Muscle of back (tissue), 13 donors: ENCODE measurements around the gene RPL28. TPM values are rescaled to one million over a fixed set of nuclear protein-coding genes. Genes with fewer than 3 reads are reported as not detected.
A peak's percentile ranks its signal among the peaks of the same experiment; 100 is the strongest.

Experiments
- DNase-seq, 3 donors: peaks; one replicate each; pipeline versions ENCODE4 v3.0.0 to v3.0.0-alpha.2; 2013
- long read RNA-seq, 9 donors: transcript quantifications; one replicate each; lab custom pipeline, GENCODE V29; 2026
- polyA plus RNA-seq, 10 donors: library from polyadenylated mRNA; unstranded; fragments of 120-200 nt; gene quantifications; one replicate each; pipeline ENCODE4 v1.2.1, GENCODE V29; 2013; ENCODE audit not compliant: insufficient read length in 10 of 10

Gene RPL28
- 1,000 to 10,000 TPM; 1,118 to 2,122 (median 1,535) TPM for polyA plus RNA-seq
- long read RNA-seq, donor 1, full-length matches to known transcripts = 1,559 of 1,830 reads
- long read RNA-seq, donor 1, partial matches to known transcripts = 166 of 1,830 reads
- long read RNA-seq, donor 1, other reads (novel, unspliced or antisense) = 105 of 1,830 reads
- long read RNA-seq, donor 2, full-length matches to known transcripts = 1,035 of 1,211 reads
- long read RNA-seq, donor 2, partial matches to known transcripts = 130 of 1,211 reads
- long read RNA-seq, donor 2, other reads (novel, unspliced or antisense) = 46 of 1,211 reads
- long read RNA-seq, donor 3, full-length matches to known transcripts = 3 of 3 reads
- long read RNA-seq, donor 3, partial matches to known transcripts = 0 of 3 reads
- long read RNA-seq, donor 3, other reads (novel, unspliced or antisense) = 0 of 3 reads
- long read RNA-seq, donor 4, full-length matches to known transcripts = 861 of 983 reads
- long read RNA-seq, donor 4, partial matches to known transcripts = 85 of 983 reads
- long read RNA-seq, donor 4, other reads (novel, unspliced or antisense) = 37 of 983 reads
- long read RNA-seq, donor 5, full-length matches to known transcripts = 1,745 of 2,034 reads
- long read RNA-seq, donor 5, partial matches to known transcripts = 201 of 2,034 reads
- long read RNA-seq, donor 5, other reads (novel, unspliced or antisense) = 88 of 2,034 reads
- long read RNA-seq, donor 6, full-length matches to known transcripts = 1,108 of 1,304 reads
- long read RNA-seq, donor 6, partial matches to known transcripts = 136 of 1,304 reads
- long read RNA-seq, donor 6, other reads (novel, unspliced or antisense) = 60 of 1,304 reads
- long read RNA-seq, donor 7, full-length matches to known transcripts = 799 of 907 reads
- long read RNA-seq, donor 7, partial matches to known transcripts = 69 of 907 reads
- long read RNA-seq, donor 7, other reads (novel, unspliced or antisense) = 39 of 907 reads
- long read RNA-seq, donor 8, full-length matches to known transcripts = 942 of 1,090 reads
- long read RNA-seq, donor 8, partial matches to known transcripts = 107 of 1,090 reads
- long read RNA-seq, donor 8, other reads (novel, unspliced or antisense) = 41 of 1,090 reads
- long read RNA-seq, donor 9, full-length matches to known transcripts = 135 of 156 reads
- long read RNA-seq, donor 9, partial matches to known transcripts = 16 of 156 reads
- long read RNA-seq, donor 9, other reads (novel, unspliced or antisense) = 5 of 156 reads

DNA sequence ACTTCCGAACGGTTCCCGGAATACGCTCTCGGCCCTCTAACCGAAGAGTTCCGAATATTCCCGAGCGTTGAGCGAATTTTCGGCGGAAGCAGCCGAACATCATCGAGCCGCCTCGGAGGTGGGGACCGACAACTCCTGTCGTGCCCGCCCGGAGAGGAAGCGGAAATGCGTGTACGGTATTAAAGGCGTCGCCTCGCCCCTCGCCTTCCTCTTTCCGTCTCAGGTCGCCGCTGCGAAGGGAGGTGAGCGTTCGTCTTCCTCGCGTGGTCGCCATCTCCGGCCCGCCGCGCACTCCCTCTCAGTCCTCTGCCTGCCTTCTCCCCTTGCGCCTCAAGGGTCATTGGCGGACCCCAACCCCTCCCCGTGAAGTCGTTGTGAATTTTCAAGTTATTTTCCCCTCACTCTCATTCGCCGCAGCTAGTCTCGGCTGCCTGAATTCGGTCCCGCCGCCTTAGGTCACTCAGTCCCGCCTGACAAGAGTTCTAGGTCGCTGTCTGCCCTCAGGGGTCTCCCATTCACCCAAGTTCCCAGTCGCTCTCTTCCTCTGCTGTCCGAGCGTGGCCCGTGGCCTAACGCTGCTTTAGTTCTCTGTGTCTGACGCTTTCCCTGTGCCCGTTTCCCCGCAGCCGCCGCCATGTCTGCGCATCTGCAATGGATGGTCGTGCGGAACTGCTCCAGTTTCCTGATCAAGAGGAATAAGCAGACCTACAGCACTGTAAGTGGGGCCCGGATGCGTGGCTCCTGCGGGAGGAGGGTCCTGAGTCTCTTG lies at the start of gene RPL28:
Gene RPL28 (plus strand): TSS at position 209 of the 769 bp plus-strand sequence. CDS start 426 bp downstream, at position 635.
- DNase-seq = peak; percentile 99

DNA sequence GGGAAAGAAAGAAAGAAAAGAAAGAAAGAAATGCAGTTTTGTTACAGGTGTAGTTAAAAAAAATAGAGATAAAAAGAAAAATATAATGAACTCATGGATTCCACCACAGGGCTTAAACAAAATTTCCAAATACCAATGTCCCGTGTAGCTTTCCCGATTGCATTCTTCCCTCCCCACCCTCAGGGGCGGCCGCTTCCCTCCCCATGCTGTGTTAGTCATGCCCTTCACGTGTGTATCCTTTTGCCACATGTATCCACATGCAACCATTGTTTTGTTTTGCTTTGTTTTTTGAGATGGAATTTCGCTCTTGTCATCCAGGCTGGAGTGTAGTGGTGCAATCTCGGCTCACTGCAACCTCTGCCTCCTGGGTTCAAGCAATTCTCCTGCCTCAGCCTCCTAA lies 49.6 kb upstream of the RPL28 start:
- DNase-seq = no peak

DNA sequence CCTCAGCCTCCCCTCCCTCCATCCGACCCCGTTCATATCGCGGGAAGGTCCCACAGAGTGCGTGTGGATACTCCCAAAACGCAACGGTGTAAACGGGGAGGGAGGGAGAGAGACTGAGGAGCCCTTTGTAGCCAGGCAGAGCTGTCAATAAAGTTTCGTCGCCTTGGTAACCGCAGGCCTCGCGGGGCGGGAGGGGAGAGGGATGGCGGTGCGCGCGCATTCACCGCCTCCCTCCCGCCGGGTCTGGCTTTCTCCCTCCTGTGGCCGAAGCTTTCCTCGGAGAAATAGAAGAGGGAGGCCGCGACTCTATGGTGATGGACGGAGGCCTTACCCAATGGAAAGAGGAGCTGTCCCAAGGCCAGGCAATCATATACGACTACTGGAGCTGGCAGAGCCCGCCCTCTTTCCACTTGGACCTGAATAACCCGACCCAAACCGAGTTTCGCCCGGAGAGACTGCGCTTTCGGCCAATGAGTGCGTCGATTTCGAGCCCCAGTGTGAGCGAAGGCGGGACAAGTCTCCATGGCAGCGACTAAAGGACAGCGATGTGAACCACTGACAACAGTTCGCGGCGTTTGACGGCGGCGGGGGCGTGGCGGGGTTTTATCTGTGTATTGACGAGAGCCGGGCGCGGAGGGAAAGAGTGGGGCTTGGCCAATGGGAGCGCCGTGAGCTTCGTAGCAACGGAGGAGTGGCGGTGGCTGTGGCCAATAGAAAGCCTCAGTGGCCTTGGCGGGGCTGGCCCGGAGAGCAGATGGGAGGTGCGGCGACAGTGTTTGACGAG lies 46.4 kb upstream of the RPL28 start, which contains the start of gene KMT5C:
Gene KMT5C (plus strand): TSS at position 772 of the 784 bp plus-strand sequence. CDS start 2,061 bp downstream, outside the sequence.
- DNase-seq = peak; percentile 100

DNA sequence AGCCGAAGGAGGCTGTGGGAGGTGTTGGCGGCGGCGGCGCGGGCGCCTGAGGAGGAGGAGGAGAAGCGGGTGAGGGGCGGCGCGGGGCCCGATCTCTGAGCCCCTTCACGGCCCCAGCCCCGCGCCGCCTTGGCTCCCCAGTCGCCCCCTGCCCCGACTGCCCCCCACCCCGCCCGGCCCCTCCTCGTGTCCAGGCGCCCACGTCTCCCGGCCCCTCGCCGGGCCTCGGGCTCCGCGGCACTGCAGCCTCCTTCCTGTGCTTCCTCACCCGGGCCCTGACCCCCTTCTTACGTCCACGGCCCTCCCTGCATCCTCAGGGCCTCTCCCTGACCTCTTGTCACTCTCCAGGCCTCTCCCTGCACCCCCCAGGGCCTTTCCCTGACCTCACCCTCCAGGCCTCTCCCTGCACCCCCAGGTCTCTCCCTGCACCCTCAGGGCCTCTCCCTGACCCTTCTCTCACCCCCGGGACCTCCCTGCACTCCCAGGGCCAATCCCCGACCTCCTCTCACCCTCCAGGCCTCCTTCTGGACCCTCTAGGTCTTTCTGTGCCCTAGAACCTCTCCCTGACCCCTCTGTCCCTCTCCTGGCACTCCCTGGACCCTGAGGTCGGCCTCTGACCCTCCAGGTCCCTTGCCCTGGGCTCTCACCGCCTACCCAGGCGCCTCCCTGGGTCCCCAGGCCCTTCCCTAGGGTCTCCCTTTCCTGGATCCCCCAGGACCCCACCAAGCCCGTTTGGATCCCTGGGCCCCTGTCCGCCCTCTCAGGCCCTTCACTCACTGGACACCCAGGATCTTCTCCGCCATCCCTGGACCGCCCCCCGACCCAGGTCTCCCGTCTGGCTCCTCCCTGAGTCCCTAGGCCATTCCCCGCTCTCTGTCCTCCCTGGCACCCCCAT lies 45.6 kb upstream of the RPL28 start:
- DNase-seq = peak in 1 of 3 donors; percentile 56

DNA sequence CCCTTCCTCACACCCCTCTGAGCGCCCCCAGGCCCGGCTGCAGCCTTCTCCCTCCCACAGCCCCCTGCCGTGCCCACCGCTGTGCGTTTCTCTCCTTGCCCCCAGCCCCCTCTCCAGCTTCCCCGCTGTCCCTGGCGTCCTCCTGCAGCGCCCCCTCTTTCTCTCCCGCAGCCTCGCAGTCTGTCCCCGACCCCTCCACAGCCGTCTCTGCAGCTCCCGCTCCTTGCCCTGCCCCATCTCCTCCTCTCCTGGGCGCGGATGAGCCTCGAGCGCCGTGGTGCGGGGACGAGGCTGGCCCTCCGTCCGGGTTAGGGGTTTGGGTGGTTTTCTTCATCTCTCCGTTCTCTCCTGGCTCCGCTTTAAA lies 45.0 kb upstream of the RPL28 start:
- DNase-seq = peak in 1 of 3 donors; percentile 33

DNA sequence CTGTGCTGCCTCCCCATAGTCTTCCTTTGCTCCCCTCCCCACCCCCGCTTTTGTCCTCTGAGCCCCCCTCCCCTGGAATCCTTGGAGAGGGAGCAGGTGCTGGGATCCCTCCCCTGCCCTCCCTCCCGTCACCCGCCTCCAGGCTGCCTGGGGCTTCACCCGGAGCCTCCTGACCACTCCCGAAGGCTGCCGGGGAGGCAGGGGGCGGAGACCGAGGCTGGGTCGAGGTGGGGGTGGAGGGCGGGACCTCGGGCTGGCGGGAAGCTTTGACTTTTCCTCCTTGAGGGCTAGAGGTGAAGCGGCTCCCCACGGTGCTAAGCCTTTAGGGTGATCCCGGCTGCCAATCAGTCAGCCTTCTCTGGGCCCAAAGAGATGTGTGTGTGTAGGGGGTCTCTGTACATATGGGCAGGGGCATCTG lies 44.6 kb upstream of the RPL28 start:
- peak; percentile 76 to 83 (median 83) for DNase-seq

DNA sequence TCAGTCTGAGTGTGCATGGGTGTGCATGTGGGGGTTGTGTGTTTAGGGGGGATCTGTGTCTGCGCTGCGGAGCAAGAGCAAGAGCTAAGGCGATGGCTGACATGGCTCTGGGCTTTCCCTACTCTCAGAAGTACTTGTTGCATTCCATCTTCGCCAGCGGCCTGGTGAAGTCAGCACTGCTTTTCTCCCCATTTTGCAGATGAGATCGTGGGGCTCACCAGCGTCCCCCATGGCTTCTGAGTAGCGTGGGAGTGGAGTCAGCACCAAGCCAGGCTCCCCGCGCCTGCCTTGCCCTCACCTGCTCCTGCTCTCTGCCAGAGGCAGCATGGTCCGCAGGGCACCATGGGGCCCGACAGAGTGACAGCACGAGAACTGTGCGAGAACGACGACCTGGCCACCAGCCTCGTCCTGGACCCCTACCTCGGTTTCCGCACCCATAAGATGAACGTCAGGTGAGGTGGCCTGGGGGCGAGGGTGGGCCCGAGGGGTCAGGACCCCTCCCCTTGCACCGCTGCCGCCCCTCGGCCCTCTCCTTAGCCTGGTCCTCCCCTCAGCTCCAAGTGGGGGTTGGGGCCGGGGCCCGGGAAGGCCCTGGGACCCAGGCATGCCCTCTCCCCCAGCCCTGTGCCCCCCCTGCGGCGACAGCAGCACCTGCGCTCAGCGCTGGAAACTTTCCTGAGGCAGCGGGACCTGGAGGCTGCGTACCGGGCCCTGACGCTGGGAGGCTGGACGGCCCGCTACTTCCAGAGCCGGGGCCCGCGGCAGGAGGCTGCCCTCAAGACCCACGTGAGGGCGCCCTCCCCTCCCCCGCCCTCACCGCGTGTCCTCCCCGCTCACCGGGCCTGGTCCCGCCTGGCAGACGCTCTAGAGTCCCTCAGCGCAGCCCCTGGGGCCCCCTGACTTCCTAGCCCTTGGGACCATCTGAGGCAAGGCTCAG lies 43.9 kb upstream of the RPL28 start:
- no peak for DNase-seq

DNA sequence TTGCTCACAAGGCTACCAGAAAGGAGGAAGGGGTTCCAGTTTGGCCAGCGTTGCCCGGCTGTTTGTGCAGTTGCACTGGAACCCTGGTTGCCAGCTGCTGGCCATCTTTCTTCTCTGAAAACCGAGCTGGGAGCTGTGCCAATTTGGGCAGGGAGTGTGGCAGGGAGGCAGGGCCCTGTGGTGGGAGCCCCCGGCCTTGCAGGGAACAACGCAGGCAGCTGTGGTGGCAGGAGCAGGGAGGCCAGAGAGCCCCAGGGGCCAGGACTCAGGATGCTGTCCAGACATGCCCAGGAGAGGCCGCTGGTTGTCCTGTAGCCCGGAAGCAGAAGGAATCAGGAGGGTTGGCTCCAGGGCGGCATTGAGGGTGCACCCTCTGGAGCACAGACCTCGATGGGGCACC lies 41.3 kb upstream of the RPL28 start:
- DNase-seq = peak; percentile 48 to 71 (median 57)

DNA sequence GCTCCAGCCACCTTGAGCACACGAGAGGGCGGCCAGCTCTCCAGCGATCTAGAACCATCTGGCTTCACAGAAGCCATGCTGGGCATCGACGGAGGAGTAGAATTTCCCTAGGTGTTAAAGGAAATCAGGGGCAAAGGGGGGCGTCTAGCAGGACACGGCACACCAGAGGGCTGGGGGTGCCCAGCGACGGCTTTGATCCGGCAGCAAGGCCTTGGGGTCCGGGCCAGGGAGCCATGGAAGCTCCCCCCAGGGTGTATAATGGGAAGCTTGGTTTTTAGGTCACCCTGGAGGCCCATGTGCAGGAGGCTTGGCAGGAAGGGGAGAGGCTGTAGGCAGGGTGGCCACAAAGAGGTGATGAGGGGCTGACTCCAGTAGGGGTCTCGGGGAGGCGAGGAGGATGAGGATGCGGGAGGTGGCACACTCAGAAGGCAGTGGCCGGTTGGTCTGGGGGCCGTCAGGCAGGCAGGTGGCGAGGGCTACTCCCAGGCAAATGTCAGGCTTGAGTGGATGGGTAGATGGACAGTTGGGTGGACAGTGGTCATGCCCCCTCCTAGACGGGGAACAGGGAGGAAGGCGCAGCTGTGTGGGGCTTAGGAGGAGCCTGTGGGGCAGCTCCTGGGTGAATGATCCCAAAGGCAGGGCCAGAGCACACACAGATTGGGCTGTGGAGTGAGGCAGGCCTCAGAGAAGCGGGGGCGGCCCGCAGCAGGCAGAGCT lies 40.5 kb upstream of the RPL28 start:
- DNase-seq = no peak

DNA sequence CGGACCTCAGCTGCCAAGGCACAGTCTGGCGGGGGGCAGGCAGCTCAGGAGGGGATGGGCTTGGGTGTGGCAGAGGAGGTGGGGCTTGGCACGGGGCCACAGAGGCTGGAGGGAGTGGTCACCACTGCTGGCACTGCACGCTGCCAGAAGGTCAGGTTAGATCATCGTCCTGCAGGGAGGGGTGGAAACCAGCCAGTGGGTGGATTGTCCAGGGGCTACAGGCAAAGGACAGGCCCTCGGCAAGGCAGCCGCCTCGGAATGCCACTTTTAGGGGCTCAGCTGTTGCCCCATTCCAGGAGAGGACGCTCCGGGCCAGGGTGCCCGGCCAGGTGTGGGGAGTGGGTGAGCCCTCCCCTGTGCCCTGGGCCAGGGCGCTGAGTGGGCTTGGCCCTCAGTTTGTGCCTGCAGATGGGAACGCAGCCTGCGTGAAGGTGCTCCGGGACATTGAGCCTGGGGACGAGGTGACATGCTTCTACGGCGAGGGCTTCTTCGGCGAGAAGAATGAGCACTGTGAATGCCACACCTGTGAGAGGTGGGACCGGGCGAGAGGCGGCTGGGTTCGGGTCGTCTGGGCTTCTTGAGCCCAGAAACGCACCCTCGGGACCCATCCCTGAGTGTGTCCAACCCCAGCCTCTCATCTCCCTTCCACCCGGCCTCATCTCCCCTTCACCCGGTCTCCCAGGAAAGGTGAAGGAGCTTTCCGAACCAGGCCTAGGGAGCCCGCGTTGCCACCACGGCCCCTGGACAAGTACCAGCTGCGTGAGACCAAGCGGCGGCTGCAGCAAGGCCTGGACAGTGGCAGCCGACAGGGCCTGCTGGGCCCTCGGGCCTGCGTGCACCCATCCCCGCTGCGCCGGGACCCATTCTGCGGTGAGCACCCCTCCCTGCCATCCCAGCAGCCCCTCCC lies 39.7 kb upstream of the RPL28 start:
- DNase-seq = peak; percentile 52 to 75 (median 63)

DNA sequence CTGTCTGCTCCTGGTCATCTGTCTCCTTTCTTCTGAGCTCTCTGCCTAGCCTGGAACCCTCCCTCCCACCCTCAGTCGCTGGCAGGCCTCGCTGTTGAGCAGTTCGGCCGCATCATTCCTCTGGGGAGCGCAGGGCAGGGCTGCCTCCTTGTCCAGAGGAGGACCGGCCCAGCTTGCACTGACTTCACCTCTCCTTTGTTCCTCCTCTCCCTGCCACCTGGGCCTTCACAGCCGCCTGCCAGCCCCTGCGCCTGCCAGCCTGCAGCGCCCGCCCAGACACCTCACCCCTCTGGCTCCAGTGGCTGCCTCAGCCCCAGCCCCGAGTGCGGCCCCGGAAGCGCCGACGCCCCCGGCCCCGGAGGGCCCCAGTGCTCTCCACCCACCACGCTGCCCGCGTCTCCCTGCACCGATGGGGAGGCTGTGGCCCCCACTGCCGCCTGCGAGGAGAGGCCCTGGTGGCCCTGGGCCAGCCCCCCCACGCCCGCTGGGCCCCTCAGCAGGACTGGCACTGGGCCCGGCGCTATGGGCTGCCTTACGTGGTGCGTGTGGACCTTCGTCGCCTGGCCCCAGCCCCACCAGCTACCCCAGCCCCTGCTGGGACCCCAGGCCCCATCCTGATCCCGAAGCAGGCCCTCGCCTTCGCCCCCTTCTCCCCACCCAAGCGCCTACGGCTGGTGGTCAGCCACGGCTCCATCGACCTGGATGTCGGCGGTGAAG lies 38.8 kb upstream of the RPL28 start:
- DNase-seq = peak in 1 of 3 donors; percentile 36

DNA sequence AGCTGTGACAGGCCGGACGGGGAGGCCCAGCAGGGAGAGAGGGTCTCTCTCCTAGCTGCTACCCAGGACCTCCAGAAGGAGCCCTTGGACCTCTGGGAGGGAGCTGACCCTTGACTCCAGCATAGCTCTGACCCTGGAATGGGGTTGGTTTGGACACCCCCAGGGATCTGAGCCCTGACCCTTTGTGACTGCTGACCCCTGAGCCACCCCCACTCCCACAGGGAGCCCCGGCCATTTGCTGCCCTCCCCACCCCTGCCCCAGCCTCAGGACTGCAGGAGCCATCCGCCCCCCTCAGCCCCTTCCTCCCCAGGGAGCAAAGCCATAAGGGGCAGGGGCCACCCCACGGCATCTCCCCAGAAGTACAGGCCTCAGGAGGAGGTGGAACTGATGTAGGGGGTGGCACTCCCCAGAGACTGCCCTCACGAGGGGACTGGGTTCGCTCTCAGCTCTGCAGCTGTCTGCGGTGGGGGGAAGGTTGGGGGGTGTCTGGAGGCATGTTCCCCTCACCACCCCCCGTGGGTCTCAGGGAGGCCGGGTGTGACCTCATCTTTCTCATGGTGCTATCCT lies 38.2 kb upstream of the RPL28 start:
- no peak for DNase-seq

DNA sequence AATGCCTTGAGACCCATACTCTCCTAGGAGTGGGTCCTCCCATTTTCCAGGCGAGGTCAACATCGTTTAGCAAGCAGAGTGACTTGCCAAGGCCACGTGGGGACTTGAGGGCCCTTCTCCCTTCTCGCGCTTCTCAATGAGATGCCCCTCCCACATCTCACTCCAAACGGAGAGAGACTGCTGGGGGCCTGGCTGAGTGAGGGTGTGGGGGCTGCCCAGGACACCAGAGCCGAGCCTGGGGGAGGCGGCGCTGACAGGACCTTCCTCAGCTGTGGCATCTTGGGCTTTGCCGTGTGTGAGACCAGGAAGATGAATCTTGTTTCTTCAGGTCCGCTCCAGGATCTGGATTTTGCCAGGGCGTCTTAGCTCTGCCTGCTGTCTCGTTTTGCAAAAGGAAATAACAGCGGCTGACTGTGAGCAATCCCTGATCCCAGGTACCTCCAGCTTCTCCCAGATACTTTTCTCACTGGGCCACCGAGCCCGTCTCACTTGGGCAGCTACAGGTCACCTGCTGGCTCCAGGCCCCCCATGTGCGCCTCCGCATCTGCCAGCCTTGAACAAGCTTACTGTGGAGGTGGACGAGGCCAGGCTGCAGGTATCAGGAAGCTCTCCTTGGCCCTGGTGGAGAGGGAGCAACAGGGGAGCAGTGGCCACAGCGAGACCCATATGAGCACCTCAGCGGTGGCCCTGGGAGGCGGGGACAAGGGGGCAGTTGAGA lies 37.3 kb upstream of the RPL28 start:
- DNase-seq = peak in 1 of 3 donors; percentile 49

DNA sequence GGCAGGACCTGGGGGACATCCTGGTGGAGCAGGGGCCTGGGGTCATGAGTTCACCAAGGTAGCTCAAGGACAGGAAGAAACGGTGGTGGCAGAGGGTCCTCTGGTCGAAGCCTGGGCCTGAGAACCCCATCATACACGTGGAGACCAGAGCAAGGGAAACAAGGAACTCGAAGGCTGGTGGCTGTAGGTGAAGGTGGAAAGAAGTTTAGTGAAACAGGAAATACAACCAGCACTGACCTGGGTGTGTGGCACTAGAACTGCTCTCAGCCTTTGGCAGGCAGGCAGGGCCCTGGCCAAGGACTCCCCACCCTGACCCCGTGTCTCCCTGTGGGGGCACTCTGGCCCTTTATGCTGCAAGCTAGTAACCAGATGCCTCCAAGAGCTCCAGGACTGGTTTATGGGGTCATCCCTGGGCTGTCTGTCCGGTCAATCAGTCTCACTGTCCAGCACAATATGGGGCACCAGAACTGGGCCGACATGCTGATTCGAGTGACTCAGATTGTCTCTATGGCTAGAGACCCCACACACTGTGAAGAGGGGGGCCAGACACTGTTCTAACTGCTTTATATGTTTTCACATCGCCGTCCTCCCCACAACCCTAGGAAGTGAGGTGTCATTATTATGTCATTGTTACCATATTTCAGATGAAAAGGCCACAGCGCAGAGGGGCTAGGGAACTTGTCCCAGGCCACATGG lies 35.0 kb upstream of the RPL28 start:
- no peak for DNase-seq
